GM23248 (cell line): ENCODE data around the gene ZBTB16. TPM values are rescaled to one million over a fixed set of nuclear protein-coding genes. Genes with fewer than 3 reads are reported as not detected.

ENCODE experiments used
- DNase-seq: peaks from one replicate; pipeline ENCODE4 v3.0.0-alpha.2; 2015
- H2AFZ ChIP-seq: fragments of 200-600 bp; sonication (generic); 2 replicates; pipeline ENCODE4 v1.6.1; 2016; ENCODE audit warnings: antibody characterized with exemption
- H3F3A ChIP-seq: fragments of 200-600 bp; sonication (generic); 2 replicates; pipeline ENCODE4 v1.6.1; 2016; ENCODE audit warnings: mild to moderate bottlenecking, antibody characterized with exemption, mixed run types; ENCODE audit not compliant: insufficient read depth
- H3K27ac ChIP-seq: fragments of 200-600 bp; sonication (generic); 2 replicates; pipeline ENCODE4 v1.5.1; 2016; ENCODE audit warnings: mild to moderate bottlenecking
- H3K27me3 ChIP-seq: fragments of 200-600 bp; sonication (generic); replicated peaks from 2 replicates; pipeline ENCODE4 v1.6.1; 2016; ENCODE audit warnings: mild to moderate bottlenecking; ENCODE audit not compliant: insufficient read depth
- H3K36me3 ChIP-seq: fragments of 200-600 bp; sonication (generic); 2 replicates; pipeline ENCODE4 v1.6.1; 2016; ENCODE audit warnings: low read depth, mild to moderate bottlenecking
- H3K4me1 ChIP-seq: fragments of 200-600 bp; sonication (generic); 2 replicates; pipeline ENCODE4 v1.6.1; 2016; ENCODE audit warnings: mild to moderate bottlenecking; ENCODE audit not compliant: insufficient read depth
- H3K4me2 ChIP-seq: fragments of 200-600 bp; sonication (generic); one replicate; pipeline ENCODE4 v1.6.1; 2016; ENCODE audit warnings: mild to moderate bottlenecking; ENCODE audit not compliant: unreplicated experiment
- H3K4me3 ChIP-seq: fragments of 200-600 bp; sonication (generic); 2 replicates; pipeline ENCODE4 v1.5.1; 2016; ENCODE audit warnings: mild to moderate bottlenecking
- H3K79me2 ChIP-seq: fragments of 200-600 bp; sonication (generic); 2 replicates; pipeline ENCODE4 v1.6.1; 2016; ENCODE audit warnings: mild to moderate bottlenecking; ENCODE audit not compliant: insufficient read depth
- H3K9ac ChIP-seq: fragments of 200-600 bp; sonication (generic); 2 replicates; pipeline ENCODE4 v1.6.1; 2016; ENCODE audit warnings: mild to moderate bottlenecking
- H3K9me2 ChIP-seq: fragments of 200-600 bp; sonication (generic); 2 replicates; pipeline ENCODE4 v1.6.1; 2016; ENCODE audit warnings: mixed run types, mild to moderate bottlenecking, moderate library complexity; ENCODE audit not compliant: insufficient read depth
- H3K9me3 ChIP-seq: fragments of 200-600 bp; sonication (generic); one replicate; pipeline ENCODE4 v1.6.1; 2017; ENCODE audit warnings: low read depth
- H4K20me1 ChIP-seq: fragments of 200-600 bp; sonication (generic); 2 replicates; pipeline ENCODE4 v1.6.0; 2016; ENCODE audit not compliant: insufficient read depth
- EZH2 ChIP-seq: fragments of 200-600 bp; sonication (generic); IDR thresholded peaks from 2 replicates; pipeline ENCODE4 v1.6.1; 2018; ENCODE audit warnings: antibody characterized with exemption, mild to moderate bottlenecking; ENCODE audit not compliant: insufficient read depth, poor library complexity, severe bottlenecking
- EZH2phosphoT487 ChIP-seq: fragments of 200-600 bp; sonication (generic); IDR thresholded peaks from 2 replicates; pipeline ENCODE4 v1.6.1; 2018; ENCODE audit warnings: antibody characterized with exemption, moderate library complexity, mild to moderate bottlenecking, low read depth; ENCODE audit not compliant: insufficient read depth
- WGBS, 2 experiments: methylation state at CpG; one replicate each; pipeline ENCODE4 v1.1.6; 2015 to 2017; ENCODE audit warnings: low lambda C conversion rate in 2 of 2, low coverage in 1 of 2; ENCODE audit errors: missing lambda C conversion rate in 2 of 2; 5-methylcytosine and 5-hydroxymethylcytosine counted together
- in situ Hi-C: fragments of 300-500 bp; cut with MboI; formaldehyde crosslinking; loops from 2 replicates; pipeline ENCODE4 v1.15.0; 2020
- polyA plus RNA-seq: library from polyadenylated mRNA; unstranded; fragments of >200 nt; fragmentation: Nextera tagmentation; extraction: Ambion mirVana; gene quantifications from 2 replicates; pipeline ENCODE4 v1.2.1, GENCODE V29; 2016
- total RNA-seq: library from RNA; depleted of rRNA; stranded (reverse); fragments of >200 nt; shearing (Covaris generic); gene quantifications from 2 replicates; pipeline ENCODE4 v1.2.3, GENCODE V29; 2014

The ZBTB16 gene
- total and polyA plus RNA-seq, 2 experiments from 2014 or later: not detected

DNA sequence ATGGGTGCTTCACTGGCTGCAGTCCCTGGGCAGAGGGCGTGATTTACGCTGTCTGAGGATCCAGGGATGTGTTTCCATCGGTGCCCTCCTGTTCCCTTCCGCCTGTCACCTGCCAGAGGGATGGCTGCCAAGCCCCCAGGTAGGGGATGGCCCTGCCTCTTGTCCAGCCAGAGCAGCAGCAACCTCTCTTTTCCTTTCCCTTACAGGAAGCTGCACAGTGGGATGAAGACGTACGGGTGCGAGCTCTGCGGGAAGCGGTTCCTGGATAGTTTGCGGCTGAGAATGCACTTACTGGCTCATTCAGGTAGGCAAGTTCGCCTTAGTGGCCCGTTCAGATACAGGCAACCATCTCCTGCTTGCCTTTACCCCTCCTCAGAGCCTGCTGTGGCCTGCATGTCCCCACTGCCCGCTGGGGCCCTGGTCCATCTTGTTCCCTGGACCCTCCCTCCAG is 96.6 kb downstream of the ZBTB16 start:
- no peak overlapping the region for H3K4me3 ChIP-seq
- peaks cover 11% of the 10 kb centered on the region for H3K4me1 ChIP-seq
- H3K27me3 ChIP-seq: peaks cover 23% of the 10 kb centered on the region
- H3K9ac ChIP-seq: no peak overlapping the region
- no peaks in the 10 kb centered on the region for H3K36me3 ChIP-seq
- no peak for DNase-seq
- H3K27ac ChIP-seq: no peak overlapping the region
- no peaks in the 10 kb centered on the region for H3K9me3 ChIP-seq
- in situ Hi-C loops: no loop called here
- 90 to 91% methylated on average over 13 of the region's 13 CpGs for WGBS, 2 experiments
- H4K20me1 ChIP-seq: no peaks in the 10 kb centered on the region
- H3K79me2 ChIP-seq: no peaks in the 10 kb centered on the region
- TF ChIP-seq EZH2: no peak
- H3F3A ChIP-seq: peaks cover 10% of the 10 kb centered on the region; the same call in 1 of the 2 replicates
- H2AFZ ChIP-seq: no peak overlapping the region
- H3K9me2 ChIP-seq: no peaks in the 10 kb centered on the region
- H3K4me2 ChIP-seq: no peak overlapping the region

DNA sequence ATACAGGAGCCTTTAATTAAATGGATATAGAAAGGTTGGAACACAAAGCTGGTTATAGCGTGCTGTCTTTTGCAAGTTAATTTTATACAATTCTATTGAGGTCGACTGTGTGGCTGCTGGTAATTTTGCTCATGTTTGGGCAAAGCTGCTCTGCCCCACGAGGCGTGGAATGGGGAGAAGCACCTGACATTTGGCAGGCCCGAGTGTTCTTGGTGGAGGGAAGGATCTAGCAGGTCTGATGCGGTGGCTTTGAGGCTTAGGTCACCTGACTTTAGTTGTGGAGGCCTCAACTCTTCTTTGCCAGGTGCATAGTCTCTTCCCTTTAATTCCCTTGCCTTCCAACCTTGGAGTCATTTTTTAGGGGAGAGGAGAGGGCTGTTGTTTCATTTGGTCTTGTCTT is 97.3 kb downstream of the ZBTB16 start:
- peaks cover 14% of the 10 kb centered on the region; the same call in 1 of the 2 replicates for H3F3A ChIP-seq
- no peak for DNase-seq
- H3K27ac ChIP-seq: no peak overlapping the region
- H3K4me3 ChIP-seq: no peak overlapping the region
- in situ Hi-C loops: no loop called here
- H3K9me3 ChIP-seq: no peaks in the 10 kb centered on the region
- H3K9ac ChIP-seq: no peak overlapping the region
- no peaks in the 10 kb centered on the region for H3K36me3 ChIP-seq
- H4K20me1 ChIP-seq: no peaks in the 10 kb centered on the region
- 86 to 91% methylated on average over 6 of the region's 6 CpGs for WGBS, 2 experiments
- H2AFZ ChIP-seq: no peak overlapping the region
- H3K9me2 ChIP-seq: no peaks in the 10 kb centered on the region
- no peak overlapping the region for H3K4me2 ChIP-seq
- H3K27me3 ChIP-seq: peaks cover 23% of the 10 kb centered on the region
- peaks cover 11% of the 10 kb centered on the region for H3K4me1 ChIP-seq
- TF ChIP-seq EZH2: no peak
- TF ChIP-seq EZH2phosphoT487: no peak
- H3K79me2 ChIP-seq: no peaks in the 10 kb centered on the region

DNA sequence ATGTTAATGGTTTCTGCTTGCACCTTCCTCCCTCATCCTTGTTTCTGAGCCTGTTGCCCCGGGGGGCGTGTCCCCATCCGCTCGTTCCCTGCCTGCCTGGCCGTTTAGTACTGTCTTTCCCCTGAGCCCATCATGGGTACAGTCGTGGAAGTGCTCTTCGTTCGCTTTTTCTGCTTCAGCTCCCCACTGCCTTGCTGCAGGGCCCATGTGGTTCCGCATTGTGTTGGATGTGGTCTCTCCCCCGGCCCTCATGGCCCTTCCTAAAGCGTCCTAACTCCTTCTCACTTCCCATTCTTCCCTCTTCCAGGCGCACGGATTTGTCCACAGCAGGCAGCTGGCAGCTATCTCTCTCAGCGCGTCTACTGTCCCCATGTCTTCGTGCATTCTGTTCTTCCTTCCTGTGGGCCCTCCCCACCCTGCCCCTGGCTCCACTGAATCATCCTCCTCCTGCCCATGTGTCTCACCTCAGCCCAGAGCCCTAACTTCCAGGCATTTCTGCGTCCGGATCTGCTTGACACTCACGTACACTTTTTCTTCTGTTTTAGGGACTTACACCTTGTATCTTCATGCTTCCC is 98.1 kb downstream of the ZBTB16 start:
- Histone ChIP-seq H3K9me3 (no peaks in the 10 kb centered on the region), H3K27ac (no peak overlapping the region), H4K20me1 (no peaks in the 10 kb centered on the region), H3K36me3 (no peaks in the 10 kb centered on the region), H3K4me1 (peaks cover 15% of the 10 kb centered on the region), H3K27me3 (peaks cover 17% of the 10 kb centered on the region), H3K4me2 (no peak overlapping the region), H3K9me2 (no peaks in the 10 kb centered on the region), H3F3A (peaks cover 14% of the 10 kb centered on the region; the same call in 1 of the 2 replicates), H2AFZ (no peak overlapping the region), H3K79me2 (no peaks in the 10 kb centered on the region), H3K9ac (no peak overlapping the region), H3K4me3 (no peak overlapping the region)
- no peak for TF ChIP-seq EZH2
- no peak for TF ChIP-seq EZH2phosphoT487
- WGBS, 2 experiments: 90 to 93% methylated on average over 19 of the region's 19 CpGs
- no peak for DNase-seq
- in situ Hi-C loops: no loop called here

DNA sequence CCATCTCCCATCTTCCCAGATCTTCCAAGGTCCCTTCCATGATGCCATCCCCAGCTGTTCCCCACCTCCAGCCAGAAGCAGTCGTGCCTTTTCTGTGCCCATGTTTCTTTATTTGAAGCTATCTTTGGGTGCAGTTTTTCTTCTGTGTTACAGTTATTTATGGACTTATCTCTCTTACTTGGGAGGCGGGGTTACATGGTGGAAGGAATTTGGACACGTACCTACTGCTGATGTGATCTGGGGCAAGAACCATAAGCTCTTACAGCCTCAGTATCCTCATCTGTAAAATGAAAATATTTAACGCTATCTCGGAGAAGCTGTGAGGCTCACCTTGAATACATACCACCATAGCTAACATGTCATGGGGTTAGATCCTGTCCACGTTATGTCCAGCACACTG is 98.9 kb downstream of the ZBTB16 start:
- Histone ChIP-seq H3K9me2 (no peaks in the 10 kb centered on the region), H3K36me3 (no peaks in the 10 kb centered on the region), H4K20me1 (no peaks in the 10 kb centered on the region), H3K4me1 (peaks cover 20% of the 10 kb centered on the region), H3K9me3 (no peaks in the 10 kb centered on the region), H3K27me3 (0 out of 2 replicates have a peak, but pooled peaks cover 9% of the 10 kb centered on the region), H3K4me2 (no peak overlapping the region), H3K79me2 (no peaks in the 10 kb centered on the region), H3K4me3 (no peak overlapping the region), H2AFZ (no peak overlapping the region), H3K27ac (no peak overlapping the region), H3F3A (peaks cover 16% of the 10 kb centered on the region; the same call in 1 of the 2 replicates), H3K9ac (no peak overlapping the region)
- WGBS, 2 experiments: 76 to 81% methylated on average over 6 of the region's 6 CpGs
- in situ Hi-C loops: no loop called here
- no peak for DNase-seq
- no peak for TF ChIP-seq EZH2phosphoT487
- TF ChIP-seq EZH2: no peak
